CD4-positive, alpha-beta T cell (primary cell): ENCODE data around the gene SLC4A2. TPM values are rescaled to one million over a fixed set of nuclear protein-coding genes. Genes with fewer than 3 reads are reported as not detected.
A peak's percentile ranks its signal among the peaks of the same experiment; 100 is the strongest.

Experiments
- ATAC-seq: fragments of 200-7000 bp; cut with Tn5 transposase; one replicate; pipeline ENCODE4 v1.10.0; 2022; ENCODE audit warnings: mild to moderate bottlenecking; ENCODE audit not compliant: poor library complexity
- CTCF ChIA-PET: fragments of 350-600 bp; sonication (Branson Sonifier 250); formaldehyde crosslinking; loops from one replicate; lab custom pipeline; 2021; ENCODE audit warnings: antibody characterized with exemption, inconsistent platforms; lab: Charles Lee
- POLR2A ChIA-PET: fragments of 350-600 bp; sonication (Branson Sonifier 250); formaldehyde crosslinking; loops from one replicate; lab custom pipeline; 2021; ENCODE audit warnings: antibody characterized with exemption, inconsistent platforms; lab: Charles Lee
- DNase-seq, 14 experiments: peaks; one replicate each; pipeline ENCODE4 v3.0.0-alpha.2; 2013 to 2020; ENCODE audit warnings: mixed read lengths in 2 of 14
- H3K27ac ChIP-seq, 2 donors: one replicate each; pipeline versions ENCODE4 v1.5.1 to v1.7.0; 2013; ENCODE audit warnings: low read length in 2 of 2, low read depth in 1 of 2, mild to moderate bottlenecking in 1 of 2
- H3K27me3 ChIP-seq, 2 experiments: 1 replicate in 1 of 2; 2 replicates in 1 of 2; pipeline versions ENCODE4 v1.6.1 to v1.7.0; 2013; ENCODE audit warnings: low read length in 2 of 2, control low read depth in 1 of 2, mild to moderate bottlenecking in 1 of 2, moderate library complexity in 1 of 2; ENCODE audit not compliant: insufficient read depth in 2 of 2, control insufficient read depth in 1 of 2
- H3K36me3 ChIP-seq: one replicate; pipeline ENCODE4 v1.6.1; 2013; ENCODE audit warnings: low read length, control low read depth; ENCODE audit not compliant: insufficient read depth
- H3K4me1 ChIP-seq: one replicate; pipeline ENCODE4 v1.6.1; 2013; ENCODE audit warnings: low read length, control low read depth; ENCODE audit not compliant: insufficient read depth
- H3K4me3 ChIP-seq: one replicate; pipeline ENCODE4 v1.5.1; 2013; ENCODE audit warnings: mild to moderate bottlenecking, low read length, moderate library complexity
- H3K9me3 ChIP-seq, 2 experiments: 1 replicate in 1 of 2; 2 replicates in 1 of 2; pipeline versions ENCODE4 v1.6.1 to v1.7.0; 2013; ENCODE audit warnings: low read length in 2 of 2, mild to moderate bottlenecking in 2 of 2, control low read depth in 1 of 2, moderate library complexity in 1 of 2; ENCODE audit not compliant: control insufficient read depth in 1 of 2, insufficient read depth in 1 of 2
- H3K27ac Mint-ChIP-seq: one replicate; pipeline ENCODE4 v1.8.0; 2020; ENCODE audit warnings: mixed read lengths
- H3K27me3 Mint-ChIP-seq: one replicate; pipeline ENCODE4 v1.8.0; 2021; ENCODE audit warnings: mixed read lengths
- H3K36me3 Mint-ChIP-seq: one replicate; pipeline ENCODE4 v1.8.0; 2021; ENCODE audit warnings: low read depth, mixed read lengths
- H3K4me1 Mint-ChIP-seq: one replicate; pipeline ENCODE4 v1.8.0; 2021; ENCODE audit warnings: low read depth, mixed read lengths
- H3K4me3 Mint-ChIP-seq: one replicate; pipeline ENCODE4 v1.8.0; 2020; ENCODE audit warnings: mild to moderate bottlenecking, mixed read lengths
- H3K9me3 Mint-ChIP-seq: one replicate; pipeline ENCODE4 v1.8.0; 2020; ENCODE audit warnings: mixed read lengths
- CTCF ChIP-seq: fragments of 200-600 bp; IDR thresholded peaks from one replicate; pipeline ENCODE4 v1.8.0; 2022; ENCODE audit warnings: antibody characterized with exemption, mild to moderate bottlenecking
- intact Hi-C, 2 experiments: fragments of 100-400 bp; cut with DNase I in 1 of 2; cut with micrococcal nuclease in 1 of 2; formaldehyde crosslinking; loops; one replicate each; pipeline versions ENCODE4 v1.15.1 to v1.9.0; 2023 to 2025; cut with DNase I, micrococcal nuclease
- total RNA-seq, 174 experiments: library from RNA in 2 of 174; stranded (reverse) in 2 of 174; gene quantifications; one replicate each; pipeline ENCODE4 v1.2.3 and lab custom pipeline; 2021 to 2026

SLC4A2 gene
- total RNA-seq, 2 experiments from 2014 or later, result 27.1 to 31.4 TPM

- Histone ChIP-seq H3K36me3 (peaks cover 12% of the 10 kb centered on the region), H3K27ac (no peak overlapping the region), H3K4me1 (peaks cover 43% of the 10 kb centered on the region), H3K9me3 (no peaks in the 10 kb centered on the region), H3K4me3 (no peak overlapping the region), H3K27me3 (peaks cover 2 to 3% of the 10 kb centered on the region in 2 experiments)
- Mint-ChIP-seq H3K27ac (no peak overlapping the region), H3K9me3 (no peaks in the 10 kb centered on the region), H3K4me1 (peaks cover 17% of the 10 kb centered on the region), H3K4me3 (peak overlapping the region; percentile 60), H3K36me3 (peaks cover 51% of the 10 kb centered on the region), H3K27me3 (peaks cover 5% of the 10 kb centered on the region)
- DNase-seq (no peak), ATAC-seq (no peak)
- ChIA-PET POLR2A (no interaction called here), CTCF (no interaction called here)
- TF ChIP-seq CTCF, result no peak
- intact Hi-C loops, result no loop called here
Measured at GRCh38 chr7:151119055-151119415, 59.6 kb downstream of the SLC4A2 start.

GRCh38 chr7:151119902-151120301, 60.5 kb downstream of the SLC4A2 start:
- H3K27me3 Mint-ChIP-seq, result peaks cover 5% of the 10 kb centered on the region
- Histone ChIP-seq H3K36me3 (peaks cover 12% of the 10 kb centered on the region), H3K4me1 (peaks cover 41% of the 10 kb centered on the region), H3K27me3 (no peaks in the 10 kb centered on the region), H3K9me3 (no peaks in the 10 kb centered on the region), H3K27ac (no peak overlapping the region), H3K4me3 (no peak overlapping the region)
- H3K9me3 Mint-ChIP-seq, result no peaks in the 10 kb centered on the region
- no peak overlapping the region for H3K27ac Mint-ChIP-seq
- peaks cover 53% of the 10 kb centered on the region for H3K36me3 Mint-ChIP-seq
- H3K4me1 Mint-ChIP-seq, result peaks cover 19% of the 10 kb centered on the region
- ChIA-PET POLR2A (no interaction called here), CTCF (no interaction called here)
- no peak overlapping the region for H3K4me3 Mint-ChIP-seq
- no peak for DNase-seq
- TF ChIP-seq CTCF, result no peak
- intact Hi-C loops, result no loop called here
- ATAC-seq, result no peak

- ChIA-PET POLR2A (no interaction called here), CTCF (no interaction called here)
- Histone ChIP-seq H3K9me3 (no peaks in the 10 kb centered on the region), H3K27ac (no peak overlapping the region), H3K36me3 (peaks cover 14% of the 10 kb centered on the region), H3K27me3 (no peaks in the 10 kb centered on the region), H3K4me3 (no peak overlapping the region), H3K4me1 (peaks cover 38% of the 10 kb centered on the region)
- TF ChIP-seq CTCF, result no peak
- intact Hi-C loops, result no loop called here
- peaks cover 1% of the 10 kb centered on the region for H3K27me3 Mint-ChIP-seq
- H3K4me3 Mint-ChIP-seq, result no peak overlapping the region
- no peak overlapping the region for H3K27ac Mint-ChIP-seq
- no peaks in the 10 kb centered on the region for H3K9me3 Mint-ChIP-seq
- peaks cover 17% of the 10 kb centered on the region for H3K4me1 Mint-ChIP-seq
- H3K36me3 Mint-ChIP-seq, result peaks cover 53% of the 10 kb centered on the region
- ATAC-seq (no peak), DNase-seq (no peak)
Measured at GRCh38 chr7:151120896-151121295, 61.5 kb downstream of the SLC4A2 start.
